Prostate gland (tissue), 2 donors: ENCODE data around the gene PPP2R5B. TPM values are rescaled to one million over a fixed set of nuclear protein-coding genes. Genes with fewer than 3 reads are reported as not detected.

Source experiments
- DNase-seq: peaks from one replicate; pipeline ENCODE4 v3.0.0-alpha.2; 2019; ENCODE audit warnings: low spot score
- H3K27ac ChIP-seq, 2 donors: fragments of 200-600 bp; sonication (generic); 2 replicates each; pipeline ENCODE4 v1.5.1; 2017 to 2019
- H3K27me3 ChIP-seq: fragments of 200-600 bp; sonication (generic); replicated peaks from 2 replicates; pipeline ENCODE4 v1.5.1; 2019; ENCODE audit not compliant: insufficient read depth
- H3K36me3 ChIP-seq, 2 donors: fragments of 200-600 bp; sonication (generic); 1 replicate in 1 of 2; 2 replicates in 1 of 2; pipeline versions ENCODE4 v1.5.1 to v1.8.1; 2017 to 2019
- H3K4me1 ChIP-seq: fragments of 200-600 bp; sonication (generic); replicated peaks from 2 replicates; pipeline ENCODE4 v1.5.1; 2019
- H3K4me3 ChIP-seq, 2 donors: fragments of 200-600 bp; sonication (generic); 2 replicates each; pipeline ENCODE4 v1.5.1; 2017 to 2019
- H3K9me3 ChIP-seq: fragments of 200-600 bp; sonication (generic); 2 replicates; pipeline ENCODE4 v1.5.1; 2017
- CTCF ChIP-seq, 4 experiments: fragments of 200-600 bp in 2 of 4; fragments of 450-650 bp in 2 of 4; sonication (generic) in 2 of 4; IDR thresholded peaks; 1 replicate in 3 of 4; 2 replicates in 1 of 4; pipeline ENCODE4 v1.5.1; 2016 to 2019; ENCODE audit warnings: antibody characterized with exemption in 4 of 4, mild to moderate bottlenecking in 2 of 4, moderate library complexity in 2 of 4
- POLR2A ChIP-seq: fragments of 450-650 bp; IDR thresholded peaks from one replicate; pipeline ENCODE4 v1.6.1; 2016; ENCODE audit warnings: antibody characterized with exemption, mild to moderate bottlenecking
- POLR2AphosphoS5 ChIP-seq: sonication (generic); formaldehyde crosslinking; IDR thresholded peaks from one replicate; pipeline ENCODE4 v1.6.1; 2017; ENCODE audit warnings: antibody characterized with exemption
- WGBS: methylation state at CpG from one replicate; pipeline ENCODE4 v1.1.5; 2018; 5-methylcytosine and 5-hydroxymethylcytosine counted together
- intact Hi-C: fragments of 100-400 bp; cut with DNase I; formaldehyde crosslinking; loops from one replicate; pipeline ENCODE4 v1.14.2; 2022
- total RNA-seq, 2 donors: library from RNA; depleted of rRNA; stranded (reverse); fragments of >200 nt; gene quantifications; one replicate each; pipeline ENCODE4 v1.1.0, GENCODE V29; 2016

The PPP2R5B gene
- total RNA-seq, 2 donors from 2014 or later = 14.1 to 32.6 TPM

- no peak for DNase-seq
- no peak for TF ChIP-seq CTCF (IDR thresholded peaks at IDR 0.05)
- TF ChIP-seq POLR2A = no peak
- TF ChIP-seq POLR2AphosphoS5 = no peak
- H3K36me3 ChIP-seq = no peaks in the 10 kb centered on the region
- no peak overlapping the region for H3K4me3 ChIP-seq
- H3K4me1 ChIP-seq = no peaks in the 10 kb centered on the region
- H3K27me3 ChIP-seq = no peaks in the 10 kb centered on the region
- no peak overlapping the region for H3K27ac ChIP-seq
- H3K9me3 ChIP-seq = no peaks in the 10 kb centered on the region
- 76% methylated on average over 8 of the region's 9 CpGs for WGBS
- intact Hi-C loops = no loop called here
These were observed 35.6 kb upstream of the PPP2R5B start for GRCh38 chr11:64888729-64889511.

DNA sequence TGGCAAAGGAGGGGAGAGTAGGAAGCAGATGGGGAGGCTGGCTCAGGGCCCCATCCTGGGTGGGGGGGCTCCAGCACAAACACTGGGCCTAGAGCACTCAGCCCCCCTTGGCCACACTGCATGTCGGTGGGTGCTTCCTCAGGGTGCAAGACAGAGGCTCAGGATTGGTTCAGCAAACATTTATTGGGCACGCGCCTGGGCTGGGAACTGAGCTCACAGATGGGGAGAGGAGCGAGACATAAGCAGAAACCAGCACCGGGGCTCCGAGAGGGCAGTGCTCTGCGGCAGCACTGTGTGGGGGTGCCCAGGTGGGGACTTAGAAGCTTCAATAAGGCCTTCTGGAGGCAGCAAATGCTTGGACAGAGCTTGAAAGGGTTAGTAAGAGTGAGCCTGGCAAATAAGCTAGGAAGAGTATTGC lies 34.0 kb upstream of the PPP2R5B start:
- intact Hi-C loops = no loop called here
- 88% methylated on average over 7 of the region's 7 CpGs for WGBS

GRCh38 chr11:64891215-64891848 lies 33.2 kb upstream of the PPP2R5B start:
- WGBS = 81% methylated on average over 25 of the region's 25 CpGs
- TF ChIP-seq POLR2A = no peak
- intact Hi-C loops = no loop called here
- H3K9me3 ChIP-seq = no peaks in the 10 kb centered on the region
- no peak for DNase-seq
- H3K4me1 ChIP-seq = no peaks in the 10 kb centered on the region
- no peaks in the 10 kb centered on the region for H3K36me3 ChIP-seq
- H3K27me3 ChIP-seq = no peaks in the 10 kb centered on the region
- H3K27ac ChIP-seq = no peak overlapping the region
- no peak overlapping the region for H3K4me3 ChIP-seq

More for the DNA sequence above, 34.0 kb upstream of the PPP2R5B start:
- Histone ChIP-seq H3K9me3 (no peaks in the 10 kb centered on the region), H3K36me3 (no peaks in the 10 kb centered on the region), H3K27me3 (no peaks in the 10 kb centered on the region), H3K27ac (no peak overlapping the region), H3K4me1 (no peaks in the 10 kb centered on the region), H3K4me3 (no peak overlapping the region)
- no peak for TF ChIP-seq POLR2AphosphoS5
- no peak for TF ChIP-seq POLR2A
- TF ChIP-seq CTCF (IDR thresholded peaks at IDR 0.05) = no peak
- no peak for DNase-seq

- Histone ChIP-seq H3K27ac (no peak overlapping the region), H3K9me3 (no peaks in the 10 kb centered on the region), H3K36me3 (no peaks in the 10 kb centered on the region), H3K27me3 (no peaks in the 10 kb centered on the region), H3K4me3 (no peak overlapping the region), H3K4me1 (no peaks in the 10 kb centered on the region)
- WGBS = 81% methylated on average over 5 of the region's 5 CpGs
- no peak for TF ChIP-seq POLR2A
- TF ChIP-seq POLR2AphosphoS5 = no peak
- no peak for TF ChIP-seq CTCF (IDR thresholded peaks at IDR 0.05)
- intact Hi-C loops = no loop called here
- DNase-seq = no peak
These were observed 32.6 kb upstream of the PPP2R5B start for GRCh38 chr11:64891880-64892279.

DNA sequence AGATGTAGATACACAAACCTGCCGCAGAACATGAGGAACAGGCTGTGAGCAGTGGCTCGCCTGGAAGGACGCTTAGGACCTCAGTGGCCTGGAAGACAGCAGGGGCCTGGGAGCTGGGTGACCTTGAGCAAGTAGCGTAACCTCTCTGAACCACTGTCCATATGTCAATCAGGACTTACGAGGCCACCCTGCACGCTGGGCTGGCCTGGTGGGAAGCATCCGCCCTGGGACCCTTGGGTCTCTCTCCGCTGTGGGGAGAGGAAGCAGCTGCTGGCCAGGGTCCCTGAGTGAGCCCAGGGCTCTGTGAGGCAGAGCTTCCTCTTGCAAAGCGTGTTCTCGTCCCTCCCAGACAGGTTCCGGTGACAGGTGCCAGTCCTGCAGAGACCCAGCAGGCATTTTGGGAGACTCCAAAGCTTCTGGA lies 32.1 kb upstream of the PPP2R5B start:
- TF ChIP-seq CTCF (IDR thresholded peaks at IDR 0.05) = no peak
- TF ChIP-seq POLR2AphosphoS5 = no peak
- no peak for TF ChIP-seq POLR2A
- H3K27ac ChIP-seq = no peak overlapping the region
- no peak for DNase-seq
- no peaks in the 10 kb centered on the region for H3K4me1 ChIP-seq
- H3K27me3 ChIP-seq = no peaks in the 10 kb centered on the region
- intact Hi-C loops = no loop called here
- no peaks in the 10 kb centered on the region for H3K36me3 ChIP-seq
- WGBS = 79% methylated on average over 11 of the region's 11 CpGs
- H3K4me3 ChIP-seq = no peak overlapping the region
- H3K9me3 ChIP-seq = no peaks in the 10 kb centered on the region
